GM18517 (cell line): ENCODE measurements around the gene TMCO6.
A peak's percentile ranks its signal among the peaks of the same experiment; 100 is the strongest.
"Not testable (repeated sequence)": the region's sequence is repeated elsewhere in the genome, so short reads cannot be mapped to it uniquely, and the experiment has no call there.

Experiments
- ATAC-seq: cut with Tn5 transposase; IDR thresholded peaks from one replicate; pipeline ENCODE4 v1.9.1; 2021; ENCODE audit warnings: mild to moderate bottlenecking, moderate library complexity; ENCODE audit not compliant: unreplicated experiment

The TMCO6 gene

DNA sequence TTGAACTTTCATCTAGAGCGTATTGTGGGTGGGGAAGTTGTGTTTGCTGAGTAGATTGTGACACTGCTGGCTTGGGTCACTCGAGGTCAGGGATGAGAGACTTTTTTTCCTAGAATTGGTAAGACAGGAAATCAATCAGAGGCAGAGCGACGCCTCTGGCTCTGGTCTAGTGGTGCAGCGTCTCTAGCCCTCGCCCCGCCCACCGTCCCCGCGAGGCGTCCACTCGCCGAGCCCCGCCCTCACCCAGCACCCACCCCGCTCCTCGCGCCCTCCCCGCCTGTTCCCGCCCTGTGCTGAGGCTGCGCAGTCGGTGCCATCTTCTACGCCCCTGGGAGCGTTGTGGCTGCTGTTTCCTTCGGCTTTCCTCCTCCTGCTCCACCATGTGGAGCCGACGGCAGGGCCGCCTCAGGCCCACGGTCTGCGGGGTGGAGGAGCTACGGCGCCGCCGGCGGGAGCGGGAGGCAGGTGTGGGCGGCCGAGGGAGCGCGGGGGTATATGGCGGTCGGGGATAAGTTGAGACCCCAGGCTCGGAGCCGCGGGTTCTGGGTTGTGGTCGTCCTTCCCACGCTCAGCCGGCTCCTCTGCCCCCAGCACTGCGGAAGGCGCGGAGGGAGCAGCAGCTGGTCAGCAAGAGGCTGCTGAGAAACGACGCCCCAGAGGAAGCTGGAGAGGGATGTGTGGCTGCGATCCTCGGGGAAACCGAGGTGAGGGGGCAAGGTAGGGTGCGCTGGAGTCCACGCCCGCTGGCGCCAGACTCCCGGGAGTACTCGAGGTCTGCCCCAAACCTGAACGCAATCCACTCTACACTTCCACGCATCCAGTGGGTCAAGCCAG lies at the start of gene TMCO6:
Gene TMCO6, plus strand, starts transcription at position 304 of the 834 bp plus-strand sequence. Its CDS starts 77 bp downstream, at position 381.
- ATAC-seq = peak; percentile 75

DNA sequence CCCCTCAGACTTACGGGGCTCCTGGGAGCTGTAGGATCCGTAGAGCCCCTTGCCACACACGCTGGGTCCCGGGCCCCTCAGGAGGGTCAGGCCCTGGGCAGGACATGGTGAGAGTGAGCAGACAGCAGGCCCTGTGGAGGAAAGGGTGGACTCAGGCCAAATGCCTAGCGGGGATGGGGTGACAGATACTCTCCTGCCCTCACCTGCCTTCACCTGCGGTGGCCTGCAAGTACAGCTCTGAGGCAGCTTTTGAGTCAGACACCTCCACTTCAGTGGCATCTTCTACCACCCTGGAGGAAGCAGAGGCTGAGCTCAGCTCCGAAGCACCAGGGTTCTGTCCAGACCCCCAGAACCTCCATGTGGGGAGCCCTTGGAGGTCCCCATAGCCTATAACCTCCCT lies 48.4 kb upstream of the TMCO6 start:
- no peak for ATAC-seq

- no peak for ATAC-seq
Observed at GRCh38 chr5:140591747-140592372, 47.4 kb upstream of the TMCO6 start.

GRCh38 chr5:140593070-140593469 lies 46.2 kb upstream of the TMCO6 start:
- ATAC-seq = not testable (repeated sequence)

DNA sequence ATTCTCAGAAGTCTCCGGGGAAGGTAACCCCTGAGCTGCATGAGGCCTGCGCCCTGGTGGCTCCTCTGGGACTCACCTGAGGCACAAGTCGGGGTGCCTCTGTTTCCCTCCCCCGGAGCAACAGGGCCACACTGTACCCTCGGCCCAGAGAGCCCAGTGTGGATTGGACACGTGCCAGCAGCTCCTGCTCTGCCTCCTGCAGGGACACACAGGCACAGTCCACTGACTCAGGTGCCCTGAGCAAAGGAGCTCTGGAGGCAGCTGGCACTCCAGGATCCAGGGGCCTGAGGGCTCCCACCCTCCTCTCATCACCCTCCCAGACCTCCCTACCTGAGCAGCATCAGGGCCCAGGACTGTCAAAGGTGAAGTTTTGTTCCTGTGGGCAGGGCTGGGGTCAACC lies 45.1 kb upstream of the TMCO6 start:
- ATAC-seq = no peak

DNA sequence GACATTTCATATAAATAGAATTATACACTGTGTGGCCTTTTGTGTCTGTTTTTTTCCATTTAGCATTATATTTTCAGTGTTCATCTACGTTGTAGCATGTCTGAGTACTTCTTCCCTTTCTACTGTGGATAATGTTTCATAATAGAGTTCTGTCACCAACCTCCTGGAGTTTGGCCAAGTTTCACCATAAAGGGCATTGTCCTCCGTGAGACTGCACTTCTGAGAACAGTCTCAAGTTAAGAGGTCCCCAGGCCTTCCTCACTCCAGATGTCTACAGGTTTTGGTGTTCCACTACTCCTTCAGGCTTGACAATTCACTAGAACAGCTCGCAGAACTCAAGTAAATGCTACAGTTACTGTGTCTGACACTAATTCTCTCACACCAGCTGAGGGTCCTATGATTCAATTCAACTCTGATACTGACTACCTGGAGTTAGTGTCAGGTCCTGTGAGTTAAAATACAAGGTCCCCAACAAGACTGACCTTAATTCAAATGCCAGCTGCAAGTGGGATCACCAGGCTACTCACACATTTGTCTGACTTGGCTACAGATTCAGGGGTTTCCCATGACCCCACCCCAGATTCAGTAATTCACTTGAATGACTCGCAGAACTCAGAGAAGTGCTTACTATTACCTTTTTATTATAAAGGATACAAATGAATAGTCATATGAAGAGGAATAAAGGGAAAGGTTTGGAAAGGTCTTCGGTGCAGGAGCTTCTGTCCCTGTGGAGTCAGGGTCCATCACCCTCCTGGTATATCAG lies 43.5 kb upstream of the TMCO6 start:
- ATAC-seq = no peak

GRCh38 chr5:140596321-140596741 lies 42.9 kb upstream of the TMCO6 start:
- no peak for ATAC-seq

DNA sequence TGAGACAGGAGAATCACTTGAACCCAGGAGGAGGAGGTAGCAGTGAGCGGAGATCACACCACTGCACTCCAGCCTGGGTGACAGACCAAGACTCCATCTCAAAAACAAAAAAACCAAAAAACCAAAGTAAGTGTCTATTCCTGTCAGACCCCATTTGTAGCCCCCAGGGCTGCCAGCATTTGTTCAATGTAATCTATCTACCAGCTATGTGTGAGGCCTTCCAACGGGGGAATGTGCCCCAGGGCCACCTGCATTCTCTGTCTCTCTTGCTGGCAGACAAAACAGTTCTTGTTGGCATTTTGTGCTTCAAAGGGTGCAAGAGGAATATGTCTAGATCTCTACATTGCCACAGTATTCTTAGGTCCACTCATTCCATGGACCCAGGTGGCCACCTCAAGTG lies 40.4 kb upstream of the TMCO6 start:
- ATAC-seq = no peak

GRCh38 chr5:140600096-140600495 lies 39.2 kb upstream of the TMCO6 start:
- ATAC-seq = no peak

GRCh38 chr5:140602147-140602546 lies 37.1 kb upstream of the TMCO6 start:
- ATAC-seq = no peak

DNA sequence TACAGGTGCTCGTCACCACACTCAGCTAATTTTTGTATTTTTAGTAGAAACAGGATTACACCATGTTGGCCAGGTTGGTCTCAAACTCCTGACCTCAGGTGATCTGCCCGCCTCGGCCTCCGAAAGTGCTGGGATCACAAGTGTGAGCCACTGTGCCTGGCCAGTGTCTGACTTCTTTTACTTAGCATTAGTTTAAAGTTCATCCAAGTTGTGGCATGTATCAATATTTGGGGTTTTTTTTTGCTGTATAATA lies 35.9 kb upstream of the TMCO6 start:
- ATAC-seq = not testable (repeated sequence)

- ATAC-seq = no peak
Observed at GRCh38 chr5:140603734-140604133, 35.5 kb upstream of the TMCO6 start.

DNA sequence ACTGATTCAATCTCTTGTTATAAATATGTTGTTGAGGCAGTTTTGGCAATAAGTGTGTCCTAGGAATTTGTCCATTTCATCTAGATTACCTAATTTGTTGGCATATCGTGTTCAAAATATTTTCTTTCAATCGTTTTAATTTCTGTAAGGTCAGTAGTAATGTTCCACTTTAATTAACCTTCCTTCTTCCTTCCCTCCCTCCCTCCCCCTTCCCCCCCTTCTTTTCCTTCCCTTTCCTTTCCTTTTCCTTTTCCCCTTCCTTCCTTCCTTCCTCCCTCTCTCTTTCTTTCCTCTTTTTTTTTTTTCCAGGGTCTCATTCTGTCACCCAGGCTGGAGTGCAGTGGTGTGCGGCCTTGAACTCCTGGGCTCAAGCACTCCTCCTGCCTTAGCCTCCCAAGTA lies 33.4 kb upstream of the TMCO6 start:
- ATAC-seq = no peak

GRCh38 chr5:140607031-140607430 lies 32.2 kb upstream of the TMCO6 start:
- ATAC-seq = no peak

DNA sequence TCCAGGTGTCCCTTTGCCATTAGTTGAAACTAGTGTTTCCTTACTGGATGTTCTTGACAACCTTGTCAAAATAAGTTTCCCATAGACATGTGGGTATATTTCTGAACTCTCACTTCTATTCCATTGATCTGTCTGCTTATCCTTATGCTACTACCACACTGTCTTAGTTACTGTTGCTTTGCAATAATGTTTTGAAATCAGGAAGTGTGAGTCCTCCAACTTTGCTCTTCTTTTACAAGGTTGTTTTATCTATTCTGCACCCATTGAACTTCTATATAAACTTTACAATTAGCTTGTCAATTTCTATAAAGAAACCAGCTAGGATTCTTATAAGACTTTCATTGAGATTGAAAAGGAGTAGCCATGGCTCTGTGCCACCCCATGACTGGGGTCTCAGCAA lies 30.5 kb upstream of the TMCO6 start:
- no peak for ATAC-seq

DNA sequence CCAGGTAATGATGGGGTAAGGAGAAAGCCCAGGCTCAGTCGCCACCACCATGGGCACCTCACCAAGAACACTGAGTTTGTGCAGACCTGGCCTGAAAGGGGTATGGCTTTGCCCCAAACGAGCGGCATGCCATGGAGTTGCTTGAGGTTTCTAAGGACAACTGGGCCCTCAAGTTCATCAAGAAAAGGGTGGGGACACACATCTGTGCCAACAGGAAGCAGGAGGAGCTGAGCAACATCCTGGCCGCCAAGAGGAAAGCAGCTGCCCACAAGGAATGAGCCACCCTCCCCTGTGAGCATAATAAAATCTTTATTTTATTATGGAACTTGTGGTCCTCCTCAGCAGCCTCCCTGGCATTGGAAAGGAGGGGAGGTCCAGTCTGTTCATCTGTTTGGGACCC lies 30.1 kb upstream of the TMCO6 start:
- no peak for ATAC-seq

GRCh38 chr5:140611020-140611521 lies 28.2 kb upstream of the TMCO6 start:
- no peak for ATAC-seq

- ATAC-seq = no peak
Observed at GRCh38 chr5:140622301-140622700, 16.9 kb upstream of the TMCO6 start.

GRCh38 chr5:140623061-140623460 lies 16.2 kb upstream of the TMCO6 start:
- not testable (repeated sequence) for ATAC-seq

DNA sequence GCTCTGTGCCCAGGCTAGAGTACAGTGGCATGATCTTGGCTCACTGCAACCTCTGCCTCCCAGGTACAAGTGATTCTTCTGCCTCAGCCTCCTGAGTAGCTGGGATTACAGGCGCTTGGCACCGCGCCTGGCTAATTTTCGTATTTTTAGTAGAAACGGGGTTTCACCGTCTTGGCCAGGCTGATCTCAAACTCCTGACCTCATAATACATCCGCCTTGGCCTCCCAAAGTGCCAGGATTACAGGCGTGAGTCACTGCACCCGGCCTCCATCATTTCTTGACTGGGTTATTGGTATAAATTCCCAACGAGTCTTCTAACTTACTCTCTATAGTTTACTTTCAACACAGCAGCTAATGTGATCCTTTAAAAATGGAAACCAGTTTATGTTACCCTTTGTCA lies 14.4 kb upstream of the TMCO6 start:
- not testable (repeated sequence) for ATAC-seq

GRCh38 chr5:140627972-140628371 lies 11.3 kb upstream of the TMCO6 start:
- ATAC-seq = no peak

GRCh38 chr5:140628711-140629110 lies 10.5 kb upstream of the TMCO6 start:
- no peak for ATAC-seq
